ENCODE measurements around the gene WBP2.

Gene WBP2

GRCh38 chr17:75836605-75837004 lies 18.5 kb downstream of the WBP2 start:
- FAIRE-seq: no peak
- TF ChIP-seq POLR2A (IDR thresholded peaks at IDR 0.05; ENCODE audit: low read depth, low read length): no peak

DNA sequence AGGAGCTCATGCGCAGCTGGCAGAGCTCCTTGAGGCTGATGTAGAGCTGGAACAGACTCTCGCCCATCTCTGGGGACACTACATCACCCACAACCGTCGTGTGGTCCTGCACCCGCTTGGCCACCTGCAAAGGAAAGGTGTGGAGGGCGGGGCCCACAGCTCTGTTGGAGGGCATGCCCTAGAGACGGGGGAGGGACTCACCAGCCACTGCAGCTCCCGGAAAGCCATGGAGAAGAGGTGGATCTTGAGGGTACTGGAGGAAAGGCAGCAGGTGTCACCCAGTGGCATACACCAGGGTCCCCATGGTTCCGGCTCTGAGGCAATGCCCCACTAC lies 19.5 kb downstream of the WBP2 start:
- TF ChIP-seq POLR2A (IDR thresholded peaks at IDR 0.05; ENCODE audit: low read depth, low read length): no peak
- DNase-seq (ENCODE audit: insufficient read length, low spot score) (no peak), FAIRE-seq (no peak)

More at GRCh38 chr17:75836605-75837004, 18.5 kb downstream of the WBP2 start:
- DNase-seq (ENCODE audit: insufficient read length, low spot score): no peak

DNA sequence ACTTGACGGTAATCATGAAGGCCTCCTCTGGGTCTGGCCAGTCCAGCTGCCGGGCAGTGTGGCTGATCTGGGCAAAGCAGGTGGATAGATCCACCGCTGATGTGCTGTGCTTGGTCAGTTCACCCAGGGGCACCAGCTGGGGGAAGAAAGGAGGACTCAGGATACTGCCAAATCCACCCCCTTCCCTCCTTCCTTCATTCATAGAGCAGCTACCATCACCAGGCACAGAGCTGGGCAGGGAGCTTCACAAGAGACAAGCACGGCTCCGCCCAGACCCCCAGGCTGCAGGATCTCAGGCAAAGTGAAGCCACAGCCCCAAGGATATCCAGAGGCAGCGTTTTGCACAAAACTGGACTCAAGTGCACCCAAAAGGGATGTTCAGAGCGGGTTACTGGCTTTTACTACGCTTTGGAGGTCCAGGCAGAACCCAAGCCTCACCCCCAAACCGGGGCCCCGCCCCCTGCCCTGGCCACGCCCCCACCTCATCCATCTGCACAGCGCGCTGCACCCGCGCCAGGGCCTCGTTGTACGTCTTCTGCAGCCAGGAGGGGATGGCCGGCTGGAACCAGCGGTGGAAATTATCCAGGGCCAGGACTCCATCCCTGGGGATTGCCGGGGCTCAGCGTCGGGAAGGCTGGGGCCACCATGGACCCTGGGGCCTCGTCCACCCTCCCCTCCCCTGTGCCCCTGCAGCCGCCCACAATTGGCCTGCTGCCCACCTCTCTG lies 20.0 kb downstream of the WBP2 start:
- DNase-seq (ENCODE audit: insufficient read length, low spot score) (no peak), FAIRE-seq (no peak)
- TF ChIP-seq POLR2A (IDR thresholded peaks at IDR 0.05; ENCODE audit: low read depth, low read length): no peak

DNA sequence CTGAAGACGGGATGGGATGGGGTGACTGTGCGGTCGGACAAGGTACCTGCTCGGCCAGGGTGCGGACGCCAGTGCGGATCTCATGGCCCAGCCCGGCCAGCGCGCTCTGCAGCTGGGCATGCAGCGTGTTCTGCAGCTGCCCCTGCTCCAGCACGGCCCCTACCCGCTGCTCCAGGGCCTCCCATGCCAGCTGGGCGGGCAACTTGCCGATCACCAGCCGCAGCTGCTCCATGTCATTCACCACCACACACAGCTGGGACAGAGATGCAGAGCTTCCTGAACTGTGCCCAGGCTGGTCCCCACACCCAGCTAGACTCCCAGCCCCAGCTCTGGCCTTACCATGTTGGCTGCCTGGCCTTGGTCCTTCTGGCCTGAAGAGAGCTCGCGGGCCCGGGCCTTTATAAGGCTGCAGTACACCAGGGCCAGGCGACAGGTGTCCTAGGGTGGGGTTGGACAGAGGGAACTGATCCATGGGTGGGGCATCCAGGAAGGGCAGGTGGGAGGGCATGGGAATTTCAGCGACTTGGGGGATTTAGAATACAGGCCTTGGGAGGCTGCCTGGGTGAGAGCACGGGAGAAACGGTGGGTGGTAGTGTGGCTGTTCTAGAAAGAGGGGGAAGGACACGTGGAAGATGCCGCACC lies 20.7 kb downstream of the WBP2 start:
- FAIRE-seq (no peak), DNase-seq (ENCODE audit: insufficient read length, low spot score) (no peak)
- TF ChIP-seq POLR2A (IDR thresholded peaks at IDR 0.05; ENCODE audit: low read depth, low read length): no peak

GRCh38 chr17:75832652-75833400 lies 22.3 kb downstream of the WBP2 start:
- FAIRE-seq (no peak), DNase-seq (ENCODE audit: insufficient read length, low spot score) (no peak)
- no peak for TF ChIP-seq POLR2A (IDR thresholded peaks at IDR 0.05; ENCODE audit: low read depth, low read length)

DNA sequence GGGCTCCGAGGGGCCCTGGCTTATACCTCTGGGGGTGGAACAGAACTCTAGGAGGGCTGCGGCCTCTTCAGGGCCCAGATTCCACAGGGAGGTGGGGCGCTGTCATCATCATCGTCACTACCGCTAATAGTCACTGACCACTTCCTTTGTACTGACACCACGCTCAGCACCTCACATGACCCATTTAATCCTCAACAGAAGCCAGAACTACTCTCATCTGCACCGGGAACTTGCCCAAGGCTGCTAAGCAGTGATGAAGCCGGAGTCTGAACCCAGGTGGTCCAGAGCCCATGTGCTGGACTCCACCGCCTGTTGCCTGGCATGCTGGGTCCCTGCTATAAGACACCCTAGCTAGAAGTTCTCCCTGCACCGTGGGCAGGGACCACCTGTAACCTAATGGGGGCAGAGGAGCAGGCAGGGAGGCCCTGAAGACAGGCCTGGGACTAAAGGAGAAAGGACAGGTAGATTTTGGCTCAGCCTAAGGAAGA lies 22.9 kb downstream of the WBP2 start:
- TF ChIP-seq POLR2A (IDR thresholded peaks at IDR 0.05; ENCODE audit: low read depth, low read length): no peak
- DNase-seq (ENCODE audit: insufficient read length, low spot score): peak; percentile 96
- no peak for FAIRE-seq

DNA sequence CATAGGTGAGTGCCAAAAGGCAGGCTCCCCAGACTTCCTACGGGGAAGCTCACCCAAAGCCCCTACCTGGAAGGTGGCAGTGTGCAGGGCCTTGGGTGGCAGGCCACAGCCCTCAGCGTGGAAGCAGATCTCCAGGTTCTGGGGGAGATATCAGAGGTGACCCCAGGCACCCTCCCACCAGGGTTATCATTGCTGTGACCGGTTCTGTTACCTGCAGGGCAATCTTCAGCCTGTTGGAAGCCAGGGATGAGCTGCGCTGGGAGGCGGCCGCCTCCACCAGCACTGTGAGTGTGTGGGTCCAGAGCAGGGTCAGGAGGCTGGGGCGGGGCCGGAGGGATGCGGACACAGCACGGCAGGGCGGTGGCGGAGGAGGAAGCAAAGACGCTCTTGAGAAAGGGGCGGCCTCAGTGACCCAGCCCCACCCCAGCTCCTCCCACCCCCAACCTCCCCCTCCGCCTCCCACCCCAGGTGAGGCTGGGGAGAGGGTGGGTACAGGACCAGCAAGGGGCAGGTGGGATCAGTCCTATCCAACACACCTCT lies 24.0 kb downstream of the WBP2 start:
- FAIRE-seq (no peak), DNase-seq (ENCODE audit: insufficient read length, low spot score) (no peak)
- TF ChIP-seq POLR2A (IDR thresholded peaks at IDR 0.05; ENCODE audit: low read depth, low read length): no peak

DNA sequence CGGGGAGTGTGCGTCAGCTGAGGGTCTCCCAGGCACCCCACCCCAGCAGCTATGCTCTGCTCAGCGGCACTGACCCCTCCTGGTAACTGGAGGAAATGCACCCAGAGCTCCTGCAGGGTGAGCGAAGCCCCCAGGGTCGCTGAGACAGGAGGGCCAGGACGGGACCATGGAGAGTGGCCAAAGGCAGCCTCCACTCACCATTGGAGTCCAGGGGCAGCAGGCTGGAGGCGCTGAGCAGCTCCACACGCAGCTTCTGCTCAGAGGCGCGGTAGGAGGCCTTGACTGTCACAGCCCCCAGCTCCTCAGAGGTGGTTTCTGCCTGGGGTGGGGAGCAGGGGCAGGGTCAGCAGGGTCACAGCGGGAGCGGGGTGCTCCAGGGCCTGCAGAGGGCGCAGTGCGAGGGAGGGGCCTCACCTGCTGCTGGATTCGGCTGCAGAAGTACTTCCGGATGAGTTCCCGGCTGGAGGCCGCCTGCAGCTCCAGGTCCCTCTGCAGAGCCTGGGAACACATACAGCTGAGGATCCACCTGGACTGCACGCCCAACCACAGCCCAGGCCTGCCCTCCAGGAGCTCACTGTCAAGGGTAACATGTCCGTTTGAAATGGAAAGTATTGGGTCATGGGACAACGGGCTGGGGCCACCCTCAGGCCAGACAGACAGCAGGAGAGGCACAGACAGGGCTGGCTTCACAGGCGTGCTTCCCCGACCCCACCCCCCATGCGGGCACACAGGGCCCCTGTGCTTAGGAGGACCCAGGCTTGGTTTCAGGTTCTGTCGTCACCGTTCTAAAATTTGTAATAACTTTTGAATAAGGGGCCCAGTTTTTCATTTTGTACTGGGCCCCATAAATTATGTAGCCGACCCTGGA lies 24.7 kb downstream of the WBP2 start:
- FAIRE-seq (no peak), DNase-seq (ENCODE audit: insufficient read length, low spot score) (no peak)
- TF ChIP-seq POLR2A (IDR thresholded peaks at IDR 0.05; ENCODE audit: low read depth, low read length): no peak

- DNase-seq (ENCODE audit: insufficient read length, low spot score): no peak
- no peak for TF ChIP-seq POLR2A (IDR thresholded peaks at IDR 0.05; ENCODE audit: low read depth, low read length)
- FAIRE-seq: no peak
Measured at GRCh38 chr17:75829747-75830146, 25.4 kb downstream of the WBP2 start.

GRCh38 chr17:75828741-75829140 lies 26.4 kb downstream of the WBP2 start:
- DNase-seq (ENCODE audit: insufficient read length, low spot score): no peak
- no peak for TF ChIP-seq POLR2A (IDR thresholded peaks at IDR 0.05; ENCODE audit: low read depth, low read length)
- FAIRE-seq: no peak

DNA sequence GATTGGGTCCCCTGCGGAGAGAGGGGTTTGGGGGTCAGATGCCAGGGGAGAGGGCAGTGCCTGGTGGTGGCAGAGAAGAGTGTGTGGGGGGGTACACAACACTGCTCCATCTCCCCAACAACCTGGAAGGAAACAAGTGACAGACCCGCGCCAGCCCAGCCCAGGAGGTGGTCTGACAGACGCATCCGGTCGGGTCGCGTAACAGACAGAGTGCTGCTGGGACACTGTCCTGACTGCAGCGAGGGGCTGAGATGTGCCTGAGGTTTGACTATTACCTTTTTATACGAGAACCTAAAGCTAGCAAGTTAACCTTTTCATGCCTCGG lies 27.1 kb downstream of the WBP2 start:
- FAIRE-seq: no peak
- DNase-seq (ENCODE audit: insufficient read length, low spot score): no peak
- TF ChIP-seq POLR2A (IDR thresholded peaks at IDR 0.05; ENCODE audit: low read depth, low read length): no peak

DNA sequence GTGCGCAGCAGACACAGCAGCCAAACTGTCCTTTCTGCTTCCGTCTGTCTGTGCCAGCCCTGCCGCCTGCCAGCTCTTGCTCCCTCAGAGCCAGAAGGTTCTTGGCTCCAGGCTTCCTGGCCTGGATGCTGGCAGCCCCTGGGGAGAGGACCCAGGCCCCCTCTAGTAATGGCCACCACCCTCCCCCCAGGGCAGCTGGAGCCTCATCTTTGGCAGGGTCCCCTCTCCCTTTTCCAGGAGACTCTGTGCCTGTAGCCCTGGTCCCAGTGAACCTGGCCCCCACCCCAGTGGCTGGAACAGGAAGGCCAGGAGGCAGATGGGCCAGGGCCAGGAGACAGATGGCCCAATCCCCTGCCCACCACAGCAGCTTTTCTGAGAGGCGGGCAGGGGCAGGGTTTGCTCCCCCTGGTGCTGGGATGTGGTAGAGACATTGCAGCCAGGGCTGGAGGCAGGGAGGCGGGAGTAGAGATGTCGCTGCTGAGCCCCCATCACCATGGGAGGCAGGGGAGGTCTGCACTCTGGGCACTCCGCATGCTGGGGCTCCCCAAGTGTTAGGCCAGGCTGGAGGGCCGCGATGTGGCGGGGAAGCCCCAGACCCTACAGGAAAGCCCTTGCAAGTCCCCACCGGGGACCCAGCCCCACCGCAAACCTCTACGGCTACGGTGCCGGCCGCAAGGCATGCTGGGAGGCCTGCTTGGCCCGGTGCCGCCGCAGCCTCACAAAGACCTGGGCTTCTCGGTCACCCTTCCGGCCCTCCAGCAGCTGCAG lies 27.6 kb downstream of the WBP2 start:
- no peak for TF ChIP-seq POLR2A (IDR thresholded peaks at IDR 0.05; ENCODE audit: low read depth, low read length)
- DNase-seq (ENCODE audit: insufficient read length, low spot score) (peak; percentile 74), FAIRE-seq (no peak)
